Type B pancreatic cell (in vitro differentiated cells): ENCODE results near the gene RPS6KA4. TPM values are rescaled to one million over a fixed set of nuclear protein-coding genes. Genes with fewer than 3 reads are reported as not detected.

Source experiments
- DNase-seq: peaks from one replicate; pipeline ENCODE4 v3.0.0; 2021; ENCODE audit warnings: mixed read lengths; ENCODE audit not compliant: unreplicated experiment; ENCODE audit errors: extremely low spot score
- H3K27ac Mint-ChIP-seq: 2 replicates; pipeline ENCODE4 v1.8.0; 2021; ENCODE audit warnings: mild to moderate bottlenecking, mixed read lengths
- H3K27me3 Mint-ChIP-seq: 2 replicates; pipeline ENCODE4 v1.8.0; 2021; ENCODE audit warnings: mixed read lengths
- H3K36me3 Mint-ChIP-seq: 2 replicates; pipeline ENCODE4 v1.8.0; 2021; ENCODE audit warnings: mixed read lengths
- H3K4me1 Mint-ChIP-seq: one replicate; pipeline ENCODE4 v1.8.0; 2021; ENCODE audit warnings: mixed read lengths; ENCODE audit not compliant: unreplicated experiment
- H3K4me3 Mint-ChIP-seq: 2 replicates; pipeline ENCODE4 v1.8.0; 2021; ENCODE audit warnings: mild to moderate bottlenecking, mixed read lengths
- H3K9me3 Mint-ChIP-seq: 2 replicates; pipeline ENCODE4 v1.8.0; 2021; ENCODE audit warnings: mixed read lengths
- CTCF ChIP-seq: fragments of 200-600 bp; sonication (generic); conservative IDR thresholded peaks from 2 replicates; pipeline ENCODE4 v1.5.0; 2021; ENCODE audit warnings: antibody characterized with exemption, mild to moderate bottlenecking
- total RNA-seq: library from RNA; stranded (reverse); gene quantifications from 2 replicates; pipeline ENCODE4 v1.2.1, GENCODE V29; 2021; ENCODE audit warnings: low replicate concordance

RPS6KA4 gene
- total RNA-seq, 1 donor from 2014 or later, result 26.4 TPM

- no peak overlapping the region for H3K27ac Mint-ChIP-seq
- peaks cover 4% of the 10 kb centered on the region for H3K27me3 Mint-ChIP-seq
- DNase-seq, result no peak
- H3K4me3 Mint-ChIP-seq, result no peak overlapping the region
- no peaks in the 10 kb centered on the region for H3K36me3 Mint-ChIP-seq
- no peaks in the 10 kb centered on the region for H3K9me3 Mint-ChIP-seq
- TF ChIP-seq CTCF, result peak; percentile 56
- peaks cover 7% of the 10 kb centered on the region for H3K4me1 Mint-ChIP-seq
These were observed 15.0 kb upstream of the RPS6KA4 start for GRCh38 chr11:64343767-64344559.

- no peaks in the 10 kb centered on the region for H3K36me3 Mint-ChIP-seq
- DNase-seq, result no peak
- no peaks in the 10 kb centered on the region for H3K27me3 Mint-ChIP-seq
- H3K4me1 Mint-ChIP-seq, result peaks cover 7% of the 10 kb centered on the region
- no peak for TF ChIP-seq CTCF
- H3K27ac Mint-ChIP-seq, result no peak overlapping the region
- H3K9me3 Mint-ChIP-seq, result no peaks in the 10 kb centered on the region
- H3K4me3 Mint-ChIP-seq, result no peak overlapping the region
These were observed 14.2 kb upstream of the RPS6KA4 start for GRCh38 chr11:64344787-64345186.

- no peak for TF ChIP-seq CTCF
- H3K4me3 Mint-ChIP-seq, result no peak overlapping the region
- H3K27ac Mint-ChIP-seq, result peak overlapping the region; percentile 26
- H3K36me3 Mint-ChIP-seq, result no peaks in the 10 kb centered on the region
- H3K4me1 Mint-ChIP-seq, result peaks cover 4% of the 10 kb centered on the region
- no peaks in the 10 kb centered on the region for H3K9me3 Mint-ChIP-seq
- no peaks in the 10 kb centered on the region for H3K27me3 Mint-ChIP-seq
- no peak for DNase-seq
These were observed 11.6 kb upstream of the RPS6KA4 start for GRCh38 chr11:64347193-64347867.

GRCh38 chr11:64348383-64349024 lies 10.5 kb upstream of the RPS6KA4 start:
- Mint-ChIP-seq H3K9me3 (no peaks in the 10 kb centered on the region), H3K4me3 (no peak overlapping the region), H3K36me3 (no peaks in the 10 kb centered on the region), H3K27me3 (no peaks in the 10 kb centered on the region), H3K27ac (no peak overlapping the region), H3K4me1 (peaks cover 4% of the 10 kb centered on the region)
- no peak for TF ChIP-seq CTCF
- DNase-seq, result no peak

- Mint-ChIP-seq H3K36me3 (no peaks in the 10 kb centered on the region), H3K9me3 (no peaks in the 10 kb centered on the region), H3K27me3 (no peaks in the 10 kb centered on the region), H3K4me1 (peaks cover 4% of the 10 kb centered on the region), H3K27ac (no peak overlapping the region), H3K4me3 (no peak overlapping the region)
- DNase-seq, result no peak
- no peak for TF ChIP-seq CTCF
These were observed 10.0 kb upstream of the RPS6KA4 start for GRCh38 chr11:64349025-64349387.
